ENCODE measurements around the gene DHH. TPM values are rescaled to one million over a fixed set of nuclear protein-coding genes. Genes with fewer than 3 reads are reported as not detected.

The DHH gene
- total RNA-seq, 1 donor from 2014 or later, result 0.46 TPM

DNA sequence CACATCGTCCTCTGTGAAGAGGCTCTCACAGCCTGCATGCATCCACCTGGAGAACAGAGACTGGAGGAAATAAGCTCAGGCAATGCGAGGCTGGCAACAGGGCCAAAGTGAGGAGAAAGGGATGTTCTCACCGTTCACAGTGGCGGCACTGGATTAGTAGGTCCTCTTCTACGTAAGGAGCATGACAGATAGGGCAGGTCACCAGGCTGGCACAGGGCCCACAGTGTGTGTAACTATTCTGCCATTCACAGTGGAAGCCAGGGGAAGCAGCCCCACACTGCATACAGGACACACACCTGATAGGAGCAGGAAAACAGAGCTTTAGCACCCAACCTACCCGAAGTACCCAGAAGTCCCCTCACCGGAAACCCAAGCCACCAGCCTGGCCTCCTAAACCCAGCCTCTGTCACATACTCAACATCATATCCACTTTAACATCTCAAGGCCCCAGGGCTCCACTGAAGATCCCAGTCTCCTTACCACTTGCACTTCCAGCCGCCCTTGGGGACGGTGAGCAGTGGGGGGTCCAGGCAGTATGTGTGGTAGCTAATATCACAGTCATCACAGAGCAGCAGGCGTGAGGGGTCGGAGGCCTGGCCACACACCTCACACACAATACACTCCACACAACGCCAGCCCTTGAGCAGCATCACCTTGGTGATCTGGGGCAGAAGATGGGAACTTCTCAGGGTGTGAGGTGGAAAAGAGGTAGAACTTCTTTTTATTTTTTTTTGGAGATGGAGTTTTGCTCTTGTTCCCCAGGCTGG is 48.3 kb downstream of the DHH start:
- DNase-seq (ENCODE audit: low spot score), result no peak
- peaks cover 13% of the 10 kb centered on the region for H3K27me3 Mint-ChIP-seq (ENCODE audit: unreplicated experiment)
- TF ChIP-seq, protein P1, sequence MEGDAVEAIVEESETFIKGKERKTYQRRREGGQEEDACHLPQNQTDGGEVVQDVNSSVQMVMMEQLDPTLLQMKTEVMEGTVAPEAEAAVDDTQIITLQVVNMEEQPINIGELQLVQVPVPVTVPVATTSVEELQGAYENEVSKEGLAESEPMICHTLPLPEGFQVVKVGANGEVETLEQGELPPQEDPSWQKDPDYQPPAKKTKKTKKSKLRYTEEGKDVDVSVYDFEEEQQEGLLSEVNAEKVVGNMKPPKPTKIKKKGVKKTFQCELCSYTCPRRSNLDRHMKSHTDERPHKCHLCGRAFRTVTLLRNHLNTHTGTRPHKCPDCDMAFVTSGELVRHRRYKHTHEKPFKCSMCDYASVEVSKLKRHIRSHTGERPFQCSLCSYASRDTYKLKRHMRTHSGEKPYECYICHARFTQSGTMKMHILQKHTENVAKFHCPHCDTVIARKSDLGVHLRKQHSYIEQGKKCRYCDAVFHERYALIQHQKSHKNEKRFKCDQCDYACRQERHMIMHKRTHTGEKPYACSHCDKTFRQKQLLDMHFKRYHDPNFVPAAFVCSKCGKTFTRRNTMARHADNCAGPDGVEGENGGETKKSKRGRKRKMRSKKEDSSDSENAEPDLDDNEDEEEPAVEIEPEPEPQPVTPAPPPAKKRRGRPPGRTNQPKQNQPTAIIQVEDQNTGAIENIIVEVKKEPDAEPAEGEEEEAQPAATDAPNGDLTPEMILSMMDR (IDR thresholded peaks at IDR 0.05; ENCODE audit: unreplicated experiment), result no peak
- peaks cover 68% of the 10 kb centered on the region for H3K36me3 Mint-ChIP-seq (ENCODE audit: low read depth, unreplicated experiment)
- no peak overlapping the region for H3K4me3 Mint-ChIP-seq (ENCODE audit: unreplicated experiment)
- H3K9me3 Mint-ChIP-seq (ENCODE audit: unreplicated experiment), result no peaks in the 10 kb centered on the region
- H3K27ac Mint-ChIP-seq (ENCODE audit: unreplicated experiment), result no peak overlapping the region
- H3K4me1 Mint-ChIP-seq (ENCODE audit: unreplicated experiment), result no peaks in the 10 kb centered on the region

DNA sequence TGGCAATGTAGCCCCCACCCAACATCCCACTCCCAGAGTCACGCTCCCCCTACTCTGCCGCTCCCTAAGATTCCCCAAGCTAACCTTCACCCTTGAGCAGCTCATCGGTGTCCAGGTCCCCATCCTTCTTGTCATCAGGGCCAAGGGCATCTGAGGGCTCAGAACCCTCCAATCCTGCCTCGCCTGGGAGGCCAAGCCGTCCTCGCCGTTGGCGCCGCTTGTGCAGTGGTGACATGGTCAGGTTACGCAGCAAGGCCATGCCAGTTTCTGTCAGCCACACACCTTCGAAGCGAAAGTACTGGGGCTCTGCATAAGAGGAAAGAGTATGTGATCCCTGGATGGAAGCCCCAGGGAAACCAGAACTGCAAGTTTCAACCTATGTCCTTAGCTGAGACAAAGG is 49.9 kb downstream of the DHH start:
- peak overlapping the region; percentile 69 for H3K4me3 Mint-ChIP-seq (ENCODE audit: unreplicated experiment)
- peaks cover 12% of the 10 kb centered on the region for H3K27me3 Mint-ChIP-seq (ENCODE audit: unreplicated experiment)
- no peaks in the 10 kb centered on the region for H3K9me3 Mint-ChIP-seq (ENCODE audit: unreplicated experiment)
- DNase-seq (ENCODE audit: low spot score), result no peak
- TF ChIP-seq, protein P1 (IDR thresholded peaks at IDR 0.05; ENCODE audit: unreplicated experiment), result no peak
- H3K4me1 Mint-ChIP-seq (ENCODE audit: unreplicated experiment), result no peaks in the 10 kb centered on the region
- H3K36me3 Mint-ChIP-seq (ENCODE audit: low read depth, unreplicated experiment), result peaks cover 62% of the 10 kb centered on the region
- H3K27ac Mint-ChIP-seq (ENCODE audit: unreplicated experiment), result no peak overlapping the region

DNA sequence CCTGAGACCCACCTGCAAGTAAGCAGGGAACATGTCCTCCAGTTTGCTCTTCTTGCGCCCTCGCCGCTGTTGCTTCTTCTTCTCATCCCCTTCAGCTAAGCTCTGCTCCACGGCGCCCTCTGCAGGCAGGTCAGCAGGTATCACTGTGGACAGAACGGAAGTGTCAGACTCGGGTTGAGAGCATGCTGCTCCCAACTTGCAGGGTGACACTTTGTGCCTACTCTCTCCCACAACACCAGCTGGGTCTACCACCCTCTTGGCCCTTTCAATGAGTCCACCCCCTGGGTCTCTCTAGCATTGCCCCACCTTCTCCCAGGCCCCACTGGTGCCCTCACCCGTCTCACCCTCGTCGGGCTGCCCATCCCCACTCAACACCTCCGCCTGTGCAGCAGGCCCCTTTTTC is 50.7 kb downstream of the DHH start:
- no peaks in the 10 kb centered on the region for H3K9me3 Mint-ChIP-seq (ENCODE audit: unreplicated experiment)
- H3K27ac Mint-ChIP-seq (ENCODE audit: unreplicated experiment), result peak overlapping the region; percentile 52
- TF ChIP-seq, protein P1 (IDR thresholded peaks at IDR 0.05; ENCODE audit: unreplicated experiment), result peak; percentile 62
- DNase-seq (ENCODE audit: low spot score), result peak; percentile 84
- H3K4me3 Mint-ChIP-seq (ENCODE audit: unreplicated experiment), result peak overlapping the region; percentile 51
- peaks cover 11% of the 10 kb centered on the region for H3K27me3 Mint-ChIP-seq (ENCODE audit: unreplicated experiment)
- no peaks in the 10 kb centered on the region for H3K4me1 Mint-ChIP-seq (ENCODE audit: unreplicated experiment)
- peaks cover 57% of the 10 kb centered on the region for H3K36me3 Mint-ChIP-seq (ENCODE audit: low read depth, unreplicated experiment)

DNA sequence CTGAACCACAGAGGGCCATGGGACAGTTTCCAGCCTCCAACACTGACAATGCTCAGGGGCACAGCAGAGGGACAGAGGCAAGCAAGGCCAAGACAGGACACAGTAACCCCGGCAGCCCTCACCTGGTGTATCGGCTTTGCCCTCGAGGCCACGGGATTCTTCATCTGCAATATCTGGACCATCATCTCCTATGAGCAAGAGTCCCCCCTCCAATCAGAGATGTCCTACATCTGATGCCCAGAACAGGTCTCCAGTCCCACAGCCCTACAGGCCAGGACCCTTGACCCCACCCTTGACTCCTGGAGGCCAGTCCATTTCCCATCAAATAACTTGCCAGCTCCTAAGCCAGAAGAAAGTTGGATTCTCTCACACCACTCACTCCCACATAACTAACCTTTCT is 51.4 kb downstream of the DHH start:
- Mint-ChIP-seq H3K27ac (ENCODE audit: unreplicated experiment) (no peak overlapping the region), H3K27me3 (ENCODE audit: unreplicated experiment) (peaks cover 10% of the 10 kb centered on the region), H3K36me3 (ENCODE audit: low read depth, unreplicated experiment) (peaks cover 55% of the 10 kb centered on the region), H3K4me1 (ENCODE audit: unreplicated experiment) (no peaks in the 10 kb centered on the region), H3K9me3 (ENCODE audit: unreplicated experiment) (no peaks in the 10 kb centered on the region), H3K4me3 (ENCODE audit: unreplicated experiment) (peak overlapping the region; percentile 60)
- no peak for DNase-seq (ENCODE audit: low spot score)
- TF ChIP-seq, protein P1 (IDR thresholded peaks at IDR 0.05; ENCODE audit: unreplicated experiment), result no peak

DNA sequence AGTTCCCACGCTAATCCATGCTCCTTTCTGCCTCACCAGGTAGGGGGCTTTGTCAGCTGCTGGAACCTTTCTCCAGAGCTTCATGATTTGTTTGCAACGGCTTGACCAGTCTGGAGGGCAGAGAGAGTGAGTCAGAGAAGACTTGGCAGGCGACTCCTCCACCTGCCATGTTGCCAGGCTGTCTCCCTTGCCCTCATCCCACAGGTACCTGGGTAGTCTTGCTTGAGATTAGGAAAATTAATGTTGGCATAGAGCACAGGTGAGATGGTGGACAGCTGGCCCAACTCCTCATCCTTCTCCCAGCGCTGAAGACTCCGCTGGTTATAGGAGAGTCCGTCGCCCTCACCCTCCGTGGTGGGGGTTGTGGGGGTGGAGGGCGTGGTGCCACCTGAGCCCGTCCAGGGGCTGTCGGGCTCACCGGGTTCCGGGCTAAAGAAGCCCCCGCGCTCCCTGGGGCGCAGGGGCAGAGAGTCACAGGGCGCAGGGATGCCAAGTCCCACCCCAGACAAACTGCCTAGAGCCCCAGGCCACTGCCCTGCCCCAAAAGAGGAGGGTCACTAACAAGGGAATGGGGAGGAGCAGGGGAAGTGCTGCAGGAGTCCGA is 52.6 kb downstream of the DHH start:
- TF ChIP-seq, protein P1 (IDR thresholded peaks at IDR 0.05; ENCODE audit: unreplicated experiment), result no peak
- H3K27me3 Mint-ChIP-seq (ENCODE audit: unreplicated experiment), result peaks cover 9% of the 10 kb centered on the region
- no peaks in the 10 kb centered on the region for H3K4me1 Mint-ChIP-seq (ENCODE audit: unreplicated experiment)
- peak overlapping the region; percentile 47 for H3K4me3 Mint-ChIP-seq (ENCODE audit: unreplicated experiment)
- no peaks in the 10 kb centered on the region for H3K9me3 Mint-ChIP-seq (ENCODE audit: unreplicated experiment)
- no peak for DNase-seq (ENCODE audit: low spot score)
- peaks cover 53% of the 10 kb centered on the region for H3K36me3 Mint-ChIP-seq (ENCODE audit: low read depth, unreplicated experiment)
- H3K27ac Mint-ChIP-seq (ENCODE audit: unreplicated experiment), result no peak overlapping the region

All from endothelial cell (in vitro differentiated cells).